SKM-1 treated with dmso at 0.1 percent for 144 hours (cell line): ENCODE measurements around the gene EPHX1.
"Not testable (repeated sequence)": the region's sequence is repeated elsewhere in the genome, so short reads cannot be mapped to it uniquely, and the experiment has no call there.

Source experiments
- DNase-seq: peaks from one replicate; lab custom pipeline; 2025; ENCODE audit not compliant: unreplicated experiment; lab: John Stamatoyannopoulos, UW

The EPHX1 gene

GRCh38 chr1:225815526-225816178, 5.7 kb downstream of the EPHX1 start:
- DNase-seq: no peak

DNA sequence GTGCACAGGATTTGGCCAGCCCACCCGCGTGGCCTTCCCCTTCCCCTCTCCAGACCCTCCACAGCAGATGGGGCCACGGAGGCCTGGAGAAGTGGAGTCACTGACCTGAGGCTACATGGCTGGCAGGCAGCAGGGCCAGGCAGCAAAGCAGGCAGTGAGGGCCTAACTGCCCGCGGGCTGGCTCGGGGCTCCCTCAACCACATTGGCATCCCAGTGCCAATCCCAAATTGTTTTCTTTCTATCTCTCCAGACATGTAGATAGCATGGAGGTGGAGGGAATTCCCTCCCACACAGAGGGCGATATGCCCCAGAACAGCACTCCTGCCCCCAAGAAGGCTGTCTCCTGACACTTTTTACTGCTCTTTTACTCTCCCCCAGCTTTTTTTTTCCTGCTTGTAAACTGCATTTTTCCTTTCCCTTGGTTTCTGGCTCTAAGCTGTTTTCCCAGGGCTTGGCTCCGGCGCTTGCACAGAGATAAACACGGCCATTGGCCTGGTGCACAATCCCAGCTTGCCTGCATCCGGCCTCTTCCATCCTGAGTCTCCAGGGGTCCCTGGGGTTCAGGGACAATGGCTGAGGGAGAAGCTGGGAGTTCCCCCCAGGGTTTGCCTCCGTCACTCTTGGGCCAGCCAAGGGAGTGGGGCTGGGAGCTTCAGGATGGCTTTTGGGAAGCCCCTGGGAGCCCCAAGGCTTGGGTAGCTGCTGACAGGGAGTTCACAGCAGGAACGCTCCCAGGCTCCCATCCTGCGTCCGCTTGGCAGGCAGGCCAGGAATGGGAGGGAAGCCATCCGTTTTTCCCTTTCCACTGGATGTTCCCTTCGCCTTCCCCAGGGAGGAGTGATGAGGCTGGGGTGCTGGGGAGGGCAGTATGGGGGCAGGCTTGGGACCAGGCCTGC, 7.0 kb downstream of the EPHX1 start:
- DNase-seq: no peak

DNA sequence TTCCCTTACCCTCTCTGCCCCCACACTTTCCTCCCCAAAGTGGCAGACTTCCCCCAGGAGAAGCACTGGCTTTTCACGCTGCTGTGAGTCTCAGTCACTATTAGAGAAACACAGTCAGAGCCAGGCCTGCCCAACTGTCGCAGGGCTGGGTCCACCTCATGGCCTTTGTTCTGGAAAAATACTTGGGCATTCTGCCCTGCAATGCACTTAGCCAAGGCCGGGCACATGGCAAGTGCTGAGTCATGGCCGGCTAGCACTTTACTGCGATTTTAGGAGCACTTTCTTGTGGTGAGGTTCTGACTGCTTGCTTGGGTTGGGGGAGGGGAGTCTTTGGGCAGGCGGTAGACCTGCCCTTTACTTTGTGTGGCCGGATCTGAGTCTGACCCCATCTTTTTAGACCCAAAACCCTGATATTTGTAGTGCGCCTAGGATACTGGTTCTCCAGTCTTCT, 7.7 kb downstream of the EPHX1 start:
- no peak for DNase-seq

- DNase-seq: no peak
Observed at GRCh38 chr1:225818229-225818628, 8.3 kb downstream of the EPHX1 start.

- DNase-seq: no peak
Observed at GRCh38 chr1:225819346-225820192, 9.6 kb downstream of the EPHX1 start.

GRCh38 chr1:225820522-225821120, 10.7 kb downstream of the EPHX1 start:
- DNase-seq: no peak

- no peak for DNase-seq
Observed at GRCh38 chr1:225822655-225823403, 12.9 kb downstream of the EPHX1 start.

GRCh38 chr1:225823811-225824261, 13.9 kb downstream of the EPHX1 start:
- DNase-seq: no peak

DNA sequence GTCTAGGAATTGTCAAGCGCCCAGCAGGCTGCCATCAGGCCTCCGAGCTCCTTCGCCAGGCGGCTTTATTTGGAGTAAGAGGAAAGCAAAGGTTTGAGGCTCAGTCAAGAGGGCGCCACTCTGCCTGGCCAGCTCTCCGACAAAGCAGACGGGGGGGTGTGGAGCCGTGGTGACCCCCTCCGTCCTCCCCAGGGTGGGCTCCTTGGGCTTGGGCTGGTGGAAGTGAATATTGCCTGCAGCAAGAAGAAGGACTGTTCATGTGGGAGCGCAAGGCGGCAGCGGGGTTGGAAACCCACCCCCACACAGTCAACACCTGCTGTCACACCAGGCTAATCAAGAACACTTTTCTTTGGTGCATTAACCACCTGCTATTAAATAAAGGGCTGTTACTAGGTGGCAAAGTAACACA, 14.6 kb downstream of the EPHX1 start:
- DNase-seq: no peak

GRCh38 chr1:225825078-225825477, 15.2 kb downstream of the EPHX1 start:
- no peak for DNase-seq

DNA sequence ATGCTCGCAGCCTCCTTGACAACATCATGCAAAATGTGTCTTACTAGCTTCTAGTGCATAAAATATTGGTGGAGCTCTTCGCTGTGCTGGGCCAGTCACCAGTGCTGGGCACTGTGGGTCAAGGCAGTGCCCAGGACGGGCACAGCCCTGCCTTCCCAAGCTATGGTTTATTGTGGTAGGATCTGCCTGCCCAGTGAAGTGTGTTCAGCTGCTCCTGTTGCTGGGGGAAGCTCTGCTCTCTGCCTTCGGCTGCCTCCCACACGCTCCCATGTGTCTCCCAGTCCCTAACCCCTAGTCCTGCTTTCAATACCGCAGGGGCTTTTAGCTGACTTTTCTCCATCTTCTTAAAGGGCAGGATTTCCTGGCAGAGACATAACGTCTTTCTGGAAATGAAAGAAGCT, 15.7 kb downstream of the EPHX1 start:
- no peak for DNase-seq

DNA sequence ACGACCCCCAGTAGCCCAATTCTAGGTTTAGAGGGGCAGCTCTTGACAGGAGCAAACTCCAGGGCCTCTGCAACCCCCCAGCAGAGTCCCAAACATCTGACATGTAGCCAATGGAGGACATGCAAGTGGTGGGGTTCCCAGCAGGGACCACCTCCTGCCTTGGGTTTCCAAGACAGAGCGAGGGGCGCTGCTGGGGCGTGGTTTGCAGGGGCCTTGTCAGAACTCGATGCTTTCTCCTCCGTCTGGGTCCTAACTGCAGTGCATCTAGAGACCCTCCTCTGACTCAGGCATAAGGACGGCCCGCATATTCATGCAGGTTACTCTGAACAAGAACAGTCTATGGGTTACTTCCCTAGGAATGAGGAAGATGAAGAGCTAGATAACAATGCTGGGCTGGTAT, 17.2 kb downstream of the EPHX1 start:
- no peak for DNase-seq

GRCh38 chr1:225828706-225829345, 18.9 kb downstream of the EPHX1 start:
- DNase-seq: no peak

GRCh38 chr1:225830841-225831240, 20.9 kb downstream of the EPHX1 start:
- no peak for DNase-seq

GRCh38 chr1:225834417-225835329, 24.7 kb downstream of the EPHX1 start:
- no peak for DNase-seq

GRCh38 chr1:225835856-225836255, 25.9 kb downstream of the EPHX1 start:
- no peak for DNase-seq

GRCh38 chr1:225836296-225836695, 26.4 kb downstream of the EPHX1 start:
- not testable (repeated sequence) for DNase-seq

- DNase-seq: no peak
Observed at GRCh38 chr1:225838793-225839192, 28.9 kb downstream of the EPHX1 start.

DNA sequence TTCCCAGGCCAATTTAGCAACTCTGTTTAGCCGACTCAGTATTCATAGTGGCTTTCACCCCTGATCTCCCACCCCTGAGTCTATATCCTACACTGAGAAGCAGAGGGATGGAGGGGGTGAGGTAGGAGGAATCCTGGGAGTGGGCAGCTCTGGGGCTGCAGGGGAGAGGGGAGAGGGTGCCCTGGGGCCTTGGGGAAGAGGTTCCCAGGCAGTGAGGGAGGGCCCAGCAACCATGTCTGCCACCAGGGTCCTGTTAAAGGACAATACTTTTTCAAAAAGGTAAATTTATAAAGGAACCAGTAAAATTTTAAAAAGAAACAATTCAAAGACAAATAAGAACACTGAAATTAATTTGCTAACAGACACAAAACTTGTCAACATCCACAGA, 30.3 kb downstream of the EPHX1 start:
- DNase-seq: no peak
